Activated CD8-positive, alpha-beta T cell treated with anti-CD3 and anti-CD28 coated beads for 36 hours (primary cell): ENCODE measurements around the gene U2AF2. TPM values are rescaled to one million over a fixed set of nuclear protein-coding genes. Genes with fewer than 3 reads are reported as not detected.

ENCODE experiments used
- ATAC-seq: fragments of 200-7000 bp; cut with Tn5 transposase; one replicate; pipeline ENCODE4 v1.10.0; 2021; ENCODE audit warnings: mild to moderate bottlenecking, moderate library complexity
- CTCF ChIA-PET: fragments of 350-600 bp; sonication (Branson Sonifier 250); formaldehyde crosslinking; loops from one replicate; lab custom pipeline; 2021; ENCODE audit warnings: antibody characterized with exemption; lab: Charles Lee
- POLR2A ChIA-PET: fragments of 350-600 bp; sonication (Branson Sonifier 250); formaldehyde crosslinking; loops from one replicate; lab custom pipeline; 2021; ENCODE audit warnings: antibody characterized with exemption; lab: Charles Lee
- DNase-seq: peaks from one replicate; pipeline ENCODE4 v3.0.0-alpha.2; 2020
- H3K27ac Mint-ChIP-seq: one replicate; pipeline ENCODE4 v1.8.0; 2021; ENCODE audit warnings: mild to moderate bottlenecking, mixed read lengths
- H3K27me3 Mint-ChIP-seq: one replicate; pipeline ENCODE4 v1.8.0; 2021; ENCODE audit warnings: mixed read lengths
- H3K36me3 Mint-ChIP-seq: one replicate; pipeline ENCODE4 v1.8.0; 2021; ENCODE audit warnings: low read depth, mixed read lengths
- H3K4me1 Mint-ChIP-seq: one replicate; pipeline ENCODE4 v1.8.0; 2021; ENCODE audit warnings: low read depth, mixed read lengths
- H3K4me3 Mint-ChIP-seq: one replicate; pipeline ENCODE4 v1.8.0; 2021; ENCODE audit warnings: mild to moderate bottlenecking, moderate library complexity, mixed read lengths
- H3K9me3 Mint-ChIP-seq: one replicate; pipeline ENCODE4 v1.8.0; 2021; ENCODE audit warnings: mixed read lengths
- intact Hi-C: fragments of 100-400 bp; cut with micrococcal nuclease; formaldehyde crosslinking; loops from one replicate; pipeline ENCODE4 v1.10.0; 2022
- total RNA-seq, 2 experiments: library from RNA; stranded (reverse); gene quantifications; one replicate each; pipeline ENCODE4 v1.2.3, GENCODE V29; 2021
- TF ChIP-seq, protein P1 (sequence below): fragments of 200-600 bp; IDR thresholded peaks from one replicate; pipeline ENCODE4 v1.8.0; 2022; ENCODE audit warnings: antibody characterized with exemption, mild to moderate bottlenecking

U2AF2 gene
- total RNA-seq, 2 experiments from 2014 or later, result 304 to 306 TPM

DNA sequence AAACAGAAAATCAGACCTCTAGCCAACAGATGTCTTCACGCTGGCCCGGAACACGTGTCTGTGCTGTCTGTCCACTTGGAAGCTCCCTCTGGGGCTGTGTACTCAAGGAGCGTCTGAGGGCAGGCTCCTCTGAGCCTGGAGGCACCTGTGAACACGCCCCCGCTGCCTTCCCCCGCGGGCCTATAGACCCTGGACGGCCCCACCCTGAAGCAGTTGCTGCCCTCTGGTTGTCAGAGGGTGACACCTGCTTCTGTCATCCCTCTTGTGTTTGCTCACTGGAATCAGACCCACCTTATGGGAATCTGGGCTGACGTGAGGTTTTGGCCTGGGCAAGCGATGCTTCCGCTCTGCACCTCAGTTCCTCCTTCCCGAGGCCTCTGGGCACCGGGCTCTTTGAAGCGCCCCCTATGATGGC is 39.4 kb downstream of the U2AF2 start:
- ChIA-PET POLR2A (no interaction called here), CTCF (no interaction called here)
- Mint-ChIP-seq H3K27ac (no peak overlapping the region), H3K4me3 (no peak overlapping the region), H3K27me3 (no peaks in the 10 kb centered on the region), H3K36me3 (peaks cover 12% of the 10 kb centered on the region), H3K4me1 (no peaks in the 10 kb centered on the region), H3K9me3 (no peaks in the 10 kb centered on the region)
- DNase-seq, result no peak
- intact Hi-C loops, result no loop called here
- TF ChIP-seq, protein P1, sequence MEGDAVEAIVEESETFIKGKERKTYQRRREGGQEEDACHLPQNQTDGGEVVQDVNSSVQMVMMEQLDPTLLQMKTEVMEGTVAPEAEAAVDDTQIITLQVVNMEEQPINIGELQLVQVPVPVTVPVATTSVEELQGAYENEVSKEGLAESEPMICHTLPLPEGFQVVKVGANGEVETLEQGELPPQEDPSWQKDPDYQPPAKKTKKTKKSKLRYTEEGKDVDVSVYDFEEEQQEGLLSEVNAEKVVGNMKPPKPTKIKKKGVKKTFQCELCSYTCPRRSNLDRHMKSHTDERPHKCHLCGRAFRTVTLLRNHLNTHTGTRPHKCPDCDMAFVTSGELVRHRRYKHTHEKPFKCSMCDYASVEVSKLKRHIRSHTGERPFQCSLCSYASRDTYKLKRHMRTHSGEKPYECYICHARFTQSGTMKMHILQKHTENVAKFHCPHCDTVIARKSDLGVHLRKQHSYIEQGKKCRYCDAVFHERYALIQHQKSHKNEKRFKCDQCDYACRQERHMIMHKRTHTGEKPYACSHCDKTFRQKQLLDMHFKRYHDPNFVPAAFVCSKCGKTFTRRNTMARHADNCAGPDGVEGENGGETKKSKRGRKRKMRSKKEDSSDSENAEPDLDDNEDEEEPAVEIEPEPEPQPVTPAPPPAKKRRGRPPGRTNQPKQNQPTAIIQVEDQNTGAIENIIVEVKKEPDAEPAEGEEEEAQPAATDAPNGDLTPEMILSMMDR, result no peak
- no peak for ATAC-seq

DNA sequence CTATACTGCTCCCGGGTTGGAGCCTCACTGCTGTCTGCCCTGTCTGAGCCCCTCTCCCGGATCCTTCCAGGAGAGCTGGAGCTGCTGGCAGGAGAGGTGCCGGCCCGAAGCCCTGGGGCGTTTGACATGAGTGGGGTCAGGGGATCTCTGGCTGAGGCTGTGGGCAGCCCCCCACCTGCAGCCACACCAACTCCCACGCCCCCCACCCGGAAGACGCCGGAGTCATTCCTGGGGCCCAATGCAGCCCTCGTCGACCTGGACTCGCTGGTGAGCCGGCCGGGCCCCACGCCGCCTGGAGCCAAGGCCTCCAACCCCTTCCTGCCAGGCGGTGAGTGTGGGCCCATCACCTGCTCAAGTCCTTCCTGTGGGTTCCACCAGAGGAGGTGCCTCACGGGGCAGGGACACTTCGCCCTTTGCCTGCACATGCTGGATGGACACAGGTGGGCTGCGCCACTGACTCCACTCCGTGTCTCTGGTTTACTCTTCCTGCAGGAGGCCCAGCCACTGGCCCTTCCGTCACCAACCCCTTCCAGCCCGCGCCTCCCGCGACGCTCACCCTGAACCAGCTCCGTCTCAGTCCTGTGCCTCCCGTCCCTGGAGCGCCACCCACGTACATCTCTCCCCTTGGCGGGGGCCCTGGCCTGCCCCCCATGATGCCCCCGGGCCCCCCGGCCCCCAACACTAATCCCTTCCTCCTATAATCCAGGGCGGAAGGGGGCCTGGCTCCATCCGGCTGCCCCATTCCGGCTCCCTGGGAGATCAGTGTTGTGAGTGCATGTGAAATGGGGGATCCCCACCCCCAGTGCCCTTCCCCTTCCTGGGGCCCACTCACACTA is 40.0 kb downstream of the U2AF2 start:
- Mint-ChIP-seq H3K27me3 (no peaks in the 10 kb centered on the region), H3K4me1 (no peaks in the 10 kb centered on the region), H3K36me3 (peaks cover 12% of the 10 kb centered on the region), H3K27ac (no peak overlapping the region), H3K4me3 (no peak overlapping the region), H3K9me3 (no peaks in the 10 kb centered on the region)
- DNase-seq, result no peak
- ChIA-PET POLR2A (no interaction called here), CTCF (no interaction called here)
- intact Hi-C loops, result no loop called here
- TF ChIP-seq, protein P1, result no peak
- ATAC-seq, result no peak

DNA sequence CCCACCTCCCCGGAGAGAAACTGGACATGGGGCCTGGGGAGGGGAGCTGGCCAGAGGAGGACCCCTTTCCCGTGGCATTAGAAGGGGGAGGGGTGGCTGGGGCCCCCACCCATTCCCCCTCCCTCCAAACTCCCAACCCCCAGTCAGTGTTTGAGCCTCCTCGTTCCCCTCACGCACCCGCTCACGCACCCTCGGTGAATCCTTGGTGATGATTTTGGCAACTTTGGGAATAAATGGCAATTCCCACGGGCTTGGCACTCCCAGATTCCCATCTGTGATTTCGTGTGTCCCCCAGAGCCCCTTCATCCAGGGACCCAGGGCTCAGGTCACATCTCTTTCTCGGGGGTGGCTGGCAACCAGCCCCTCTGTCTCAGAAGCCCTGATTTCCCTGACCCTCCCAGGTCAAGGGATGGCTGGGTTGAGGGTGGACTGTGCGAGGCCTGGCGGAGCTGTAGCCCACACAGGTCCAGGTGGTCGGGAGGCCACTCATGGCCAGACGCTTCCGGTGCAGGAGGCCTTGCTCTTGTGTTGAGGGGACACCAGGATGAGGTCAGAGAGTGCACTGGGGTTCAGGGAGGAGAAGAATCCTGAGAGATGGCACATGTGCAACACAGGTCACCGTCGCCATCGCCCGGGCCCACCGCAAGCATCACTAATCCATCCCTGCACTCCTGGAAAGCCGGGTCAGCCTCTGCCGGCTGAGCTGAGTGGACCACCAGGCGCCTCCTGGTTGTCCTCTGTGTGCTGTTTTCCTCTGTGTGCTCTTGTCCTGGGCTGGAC is 40.9 kb downstream of the U2AF2 start:
- DNase-seq, result no peak
- ChIA-PET CTCF (no interaction called here), POLR2A (no interaction called here)
- H3K36me3 Mint-ChIP-seq, result peaks cover 15% of the 10 kb centered on the region
- intact Hi-C loops, result no loop called here
- ATAC-seq, result no peak
- TF ChIP-seq, protein P1, result no peak
- H3K27me3 Mint-ChIP-seq, result no peaks in the 10 kb centered on the region
- no peaks in the 10 kb centered on the region for H3K4me1 Mint-ChIP-seq
- no peak overlapping the region for H3K4me3 Mint-ChIP-seq
- H3K9me3 Mint-ChIP-seq, result no peaks in the 10 kb centered on the region
- H3K27ac Mint-ChIP-seq, result no peak overlapping the region

DNA sequence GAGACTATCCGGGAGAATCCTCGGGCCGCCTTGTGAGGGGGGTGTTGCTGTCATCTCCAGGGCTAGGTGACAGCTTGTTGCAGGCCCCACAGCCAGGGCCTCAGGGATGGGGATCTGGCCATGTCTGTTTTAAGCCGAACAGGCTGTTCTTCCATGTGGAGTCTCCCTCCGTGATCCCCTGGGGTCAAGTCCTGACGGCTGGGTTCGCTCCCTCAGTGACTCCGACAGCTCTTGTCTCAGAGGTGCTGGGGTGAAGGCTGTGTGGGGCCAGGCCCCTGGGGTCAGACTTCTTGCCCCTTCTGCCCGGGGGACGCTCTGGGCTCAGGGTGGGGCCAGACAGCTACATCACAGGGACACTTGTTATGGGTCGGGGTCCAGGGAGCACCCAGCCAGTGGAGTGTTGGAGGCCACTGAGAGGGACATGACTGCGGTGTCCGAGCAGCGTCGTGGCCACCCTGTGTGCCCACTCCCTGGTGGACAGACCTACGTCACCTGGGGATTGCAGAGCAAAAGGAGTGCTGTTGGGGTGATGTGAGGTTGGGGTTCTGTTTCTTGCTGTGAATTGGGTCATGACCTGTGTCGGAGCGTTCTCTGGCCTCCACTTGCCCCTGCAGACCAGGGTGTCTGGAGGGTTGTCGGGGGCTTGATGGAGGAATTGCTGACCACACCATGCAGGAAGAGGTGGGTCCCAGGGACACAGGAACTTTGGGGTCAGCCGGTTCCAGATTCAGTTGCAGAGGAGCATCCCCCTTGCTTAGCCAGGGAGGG is 41.6 kb downstream of the U2AF2 start:
- DNase-seq (no peak), ATAC-seq (no peak)
- CTCF ChIA-PET, result no interaction called here
- peaks cover 16% of the 10 kb centered on the region for H3K36me3 Mint-ChIP-seq
- H3K27me3 Mint-ChIP-seq, result no peaks in the 10 kb centered on the region
- TF ChIP-seq, protein P1, result no peak
- no peak overlapping the region for H3K27ac Mint-ChIP-seq
- H3K9me3 Mint-ChIP-seq, result no peaks in the 10 kb centered on the region
- H3K4me1 Mint-ChIP-seq, result no peaks in the 10 kb centered on the region
- H3K4me3 Mint-ChIP-seq, result no peak overlapping the region
- POLR2A ChIA-PET, result interaction anchor here (0.6 kb wide), 1 partner anchor 28 kb away, joined by 3 read pairs; no protein-coding TSS in a partner anchor
- intact Hi-C loops, result no loop called here
